ENCODE results near the gene KCNJ4.

KCNJ4 gene

GRCh38 chr22:38451864-38452263, 3.1 kb downstream of the KCNJ4 start:
- H3K4me3 Mint-ChIP-seq: no peak overlapping the region

GRCh38 chr22:38451404-38451803, 3.6 kb downstream of the KCNJ4 start:
- H3K27me3 Mint-ChIP-seq: peaks cover 16% of the 10 kb centered on the region

More at GRCh38 chr22:38451864-38452263, 3.1 kb downstream of the KCNJ4 start:
- no peaks in the 10 kb centered on the region for H3K36me3 Mint-ChIP-seq
- no peaks in the 10 kb centered on the region for H3K9me3 Mint-ChIP-seq (ENCODE audit: low read depth)
- H3K27me3 Mint-ChIP-seq: peaks cover 20% of the 10 kb centered on the region
- no peak overlapping the region for H3K27ac Mint-ChIP-seq
- H3K4me1 Mint-ChIP-seq (ENCODE audit: low read depth): peaks cover 11% of the 10 kb centered on the region

DNA sequence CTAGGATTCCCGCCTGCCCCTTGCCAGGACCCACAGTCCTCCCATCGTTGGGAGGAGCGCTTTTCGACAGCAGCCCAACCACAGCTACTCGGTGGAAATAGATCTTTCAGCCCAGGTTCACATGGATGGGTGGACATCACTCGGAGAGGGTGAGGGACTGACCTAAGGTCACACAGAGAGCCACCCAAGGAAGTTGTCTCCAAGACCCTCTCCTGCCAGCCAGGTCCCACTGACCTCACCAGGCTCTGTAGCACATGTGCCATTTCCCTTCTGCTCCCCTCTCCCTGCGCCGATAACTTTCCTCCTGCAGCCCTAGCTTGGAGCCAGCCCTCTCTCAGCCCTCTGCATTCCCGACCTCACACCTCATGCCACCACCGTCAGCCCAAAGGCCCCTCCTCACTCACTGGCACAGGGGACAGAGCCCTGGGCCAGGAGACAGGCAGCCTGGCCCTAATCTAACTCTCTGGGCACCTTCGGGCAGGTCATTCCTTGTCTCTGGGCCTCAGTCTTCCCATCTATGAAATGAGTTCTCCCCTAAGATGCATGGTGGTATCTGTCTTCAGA, 4.7 kb downstream of the KCNJ4 start:
- no peaks in the 10 kb centered on the region for H3K9me3 Mint-ChIP-seq (ENCODE audit: low read depth)
- H3K4me1 Mint-ChIP-seq (ENCODE audit: low read depth): peaks cover 5% of the 10 kb centered on the region
- H3K4me3 Mint-ChIP-seq: no peak overlapping the region
- H3K36me3 Mint-ChIP-seq: no peaks in the 10 kb centered on the region
- peaks cover 14% of the 10 kb centered on the region for H3K27me3 Mint-ChIP-seq
- no peak overlapping the region for H3K27ac Mint-ChIP-seq

More at GRCh38 chr22:38451404-38451803, 3.6 kb downstream of the KCNJ4 start:
- no peak overlapping the region for H3K4me3 Mint-ChIP-seq
- H3K27ac Mint-ChIP-seq: no peak overlapping the region
- H3K9me3 Mint-ChIP-seq (ENCODE audit: low read depth): no peaks in the 10 kb centered on the region
- H3K4me1 Mint-ChIP-seq (ENCODE audit: low read depth): peaks cover 8% of the 10 kb centered on the region
- no peaks in the 10 kb centered on the region for H3K36me3 Mint-ChIP-seq

DNA sequence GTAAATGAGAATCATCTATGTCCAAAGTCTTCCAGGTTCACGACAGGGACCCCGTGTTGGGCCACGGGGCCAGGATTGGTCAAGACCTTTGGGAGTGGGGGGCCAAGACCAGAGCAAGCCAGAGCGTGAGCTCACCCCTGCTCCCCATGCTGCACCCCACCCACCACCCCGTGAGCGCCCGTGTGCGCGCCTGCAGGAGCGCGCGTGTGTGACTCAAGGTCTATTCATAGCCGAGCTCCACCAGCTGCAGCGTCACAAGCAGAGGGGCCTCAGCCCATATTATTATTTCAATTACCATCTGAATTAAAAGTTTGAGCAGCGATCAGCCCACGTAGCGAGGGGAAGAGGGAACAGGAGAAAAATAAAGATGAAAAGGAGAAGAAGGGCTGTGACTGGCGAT, 5.2 kb downstream of the KCNJ4 start:
- H3K9me3 Mint-ChIP-seq (ENCODE audit: low read depth): no peaks in the 10 kb centered on the region
- H3K27ac Mint-ChIP-seq: no peak overlapping the region
- H3K4me3 Mint-ChIP-seq: no peak overlapping the region
- no peaks in the 10 kb centered on the region for H3K36me3 Mint-ChIP-seq
- H3K27me3 Mint-ChIP-seq: peaks cover 15% of the 10 kb centered on the region
- H3K4me1 Mint-ChIP-seq (ENCODE audit: low read depth): peaks cover 5% of the 10 kb centered on the region

GRCh38 chr22:38448945-38449745, 5.9 kb downstream of the KCNJ4 start:
- Mint-ChIP-seq H3K9me3 (ENCODE audit: low read depth) (no peaks in the 10 kb centered on the region), H3K27ac (no peak overlapping the region), H3K36me3 (no peaks in the 10 kb centered on the region), H3K4me1 (ENCODE audit: low read depth) (peaks cover 1% of the 10 kb centered on the region), H3K27me3 (peaks cover 11% of the 10 kb centered on the region), H3K4me3 (no peak overlapping the region)

DNA sequence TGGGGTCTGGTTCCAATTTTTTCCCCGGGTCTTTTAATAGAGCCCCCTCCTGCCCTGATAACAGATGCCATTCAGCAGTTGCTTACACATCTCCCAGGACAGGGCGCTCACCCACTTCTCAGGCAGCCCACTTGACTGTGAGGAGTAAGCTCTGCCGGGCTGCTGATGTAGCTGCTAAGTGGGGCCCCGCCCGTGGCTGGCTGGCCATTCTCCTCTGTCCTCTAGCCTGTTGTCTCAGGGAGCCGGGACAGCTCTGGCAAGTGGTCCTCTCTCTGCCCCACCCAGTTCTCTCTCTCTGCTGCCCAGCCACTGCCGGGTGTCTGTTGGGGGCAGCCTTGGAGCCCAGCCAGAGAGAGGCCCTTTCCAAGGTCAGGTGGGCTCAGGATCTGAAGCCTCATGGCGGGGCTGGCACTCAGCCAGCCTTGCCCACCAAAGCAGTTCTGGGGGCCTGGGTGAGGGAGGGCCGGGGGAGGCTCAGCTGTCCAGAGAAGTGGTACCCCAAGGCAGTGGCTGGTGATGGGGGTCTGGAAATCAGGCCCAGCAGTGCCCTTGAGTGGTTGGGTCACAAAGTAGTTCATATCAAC, 8.9 kb downstream of the KCNJ4 start:
- Mint-ChIP-seq H3K9me3 (ENCODE audit: low read depth) (no peaks in the 10 kb centered on the region), H3K4me1 (ENCODE audit: low read depth) (no peaks in the 10 kb centered on the region), H3K36me3 (no peaks in the 10 kb centered on the region), H3K27me3 (peaks cover 4% of the 10 kb centered on the region), H3K4me3 (no peak overlapping the region), H3K27ac (no peak overlapping the region)

- H3K27me3 Mint-ChIP-seq: peaks cover 3% of the 10 kb centered on the region
- no peaks in the 10 kb centered on the region for H3K9me3 Mint-ChIP-seq (ENCODE audit: low read depth)
- no peaks in the 10 kb centered on the region for H3K36me3 Mint-ChIP-seq
- no peak overlapping the region for H3K4me3 Mint-ChIP-seq
- no peaks in the 10 kb centered on the region for H3K4me1 Mint-ChIP-seq (ENCODE audit: low read depth)
- no peak overlapping the region for H3K27ac Mint-ChIP-seq
Observed at GRCh38 chr22:38444783-38445182, 10.2 kb downstream of the KCNJ4 start.

- no peaks in the 10 kb centered on the region for H3K4me1 Mint-ChIP-seq (ENCODE audit: low read depth)
- peaks cover 3% of the 10 kb centered on the region for H3K27me3 Mint-ChIP-seq
- H3K27ac Mint-ChIP-seq: no peak overlapping the region
- H3K4me3 Mint-ChIP-seq: no peak overlapping the region
- H3K36me3 Mint-ChIP-seq: no peaks in the 10 kb centered on the region
- no peaks in the 10 kb centered on the region for H3K9me3 Mint-ChIP-seq (ENCODE audit: low read depth)
Observed at GRCh38 chr22:38443628-38444521, 11.1 kb downstream of the KCNJ4 start.

GRCh38 chr22:38442967-38443627, 11.9 kb downstream of the KCNJ4 start:
- Mint-ChIP-seq H3K9me3 (ENCODE audit: low read depth) (no peaks in the 10 kb centered on the region), H3K4me1 (ENCODE audit: low read depth) (no peaks in the 10 kb centered on the region)

GRCh38 chr22:38441620-38442287, 13.2 kb downstream of the KCNJ4 start:
- H3K27ac Mint-ChIP-seq: no peak overlapping the region
- H3K4me3 Mint-ChIP-seq: no peak overlapping the region
- H3K9me3 Mint-ChIP-seq (ENCODE audit: low read depth): no peaks in the 10 kb centered on the region
- H3K36me3 Mint-ChIP-seq: no peaks in the 10 kb centered on the region
- no peaks in the 10 kb centered on the region for H3K4me1 Mint-ChIP-seq (ENCODE audit: low read depth)
- H3K27me3 Mint-ChIP-seq: peaks cover 3% of the 10 kb centered on the region

More at GRCh38 chr22:38442967-38443627, 11.9 kb downstream of the KCNJ4 start:
- Mint-ChIP-seq H3K36me3 (no peaks in the 10 kb centered on the region), H3K27me3 (peaks cover 3% of the 10 kb centered on the region), H3K4me3 (no peak overlapping the region), H3K27ac (no peak overlapping the region)

- no peaks in the 10 kb centered on the region for H3K36me3 Mint-ChIP-seq
- no peak overlapping the region for H3K27ac Mint-ChIP-seq
- peaks cover 3% of the 10 kb centered on the region for H3K27me3 Mint-ChIP-seq
- no peak overlapping the region for H3K4me3 Mint-ChIP-seq
- H3K4me1 Mint-ChIP-seq (ENCODE audit: low read depth): no peaks in the 10 kb centered on the region
- no peaks in the 10 kb centered on the region for H3K9me3 Mint-ChIP-seq (ENCODE audit: low read depth)
Observed at GRCh38 chr22:38440747-38441350, 14.2 kb downstream of the KCNJ4 start.

- Mint-ChIP-seq H3K9me3 (ENCODE audit: low read depth) (no peaks in the 10 kb centered on the region), H3K27ac (no peak overlapping the region), H3K27me3 (peaks cover 2% of the 10 kb centered on the region), H3K4me3 (no peak overlapping the region), H3K36me3 (no peaks in the 10 kb centered on the region), H3K4me1 (ENCODE audit: low read depth) (no peaks in the 10 kb centered on the region)
Observed at GRCh38 chr22:38437416-38437815, 17.6 kb downstream of the KCNJ4 start.

DNA sequence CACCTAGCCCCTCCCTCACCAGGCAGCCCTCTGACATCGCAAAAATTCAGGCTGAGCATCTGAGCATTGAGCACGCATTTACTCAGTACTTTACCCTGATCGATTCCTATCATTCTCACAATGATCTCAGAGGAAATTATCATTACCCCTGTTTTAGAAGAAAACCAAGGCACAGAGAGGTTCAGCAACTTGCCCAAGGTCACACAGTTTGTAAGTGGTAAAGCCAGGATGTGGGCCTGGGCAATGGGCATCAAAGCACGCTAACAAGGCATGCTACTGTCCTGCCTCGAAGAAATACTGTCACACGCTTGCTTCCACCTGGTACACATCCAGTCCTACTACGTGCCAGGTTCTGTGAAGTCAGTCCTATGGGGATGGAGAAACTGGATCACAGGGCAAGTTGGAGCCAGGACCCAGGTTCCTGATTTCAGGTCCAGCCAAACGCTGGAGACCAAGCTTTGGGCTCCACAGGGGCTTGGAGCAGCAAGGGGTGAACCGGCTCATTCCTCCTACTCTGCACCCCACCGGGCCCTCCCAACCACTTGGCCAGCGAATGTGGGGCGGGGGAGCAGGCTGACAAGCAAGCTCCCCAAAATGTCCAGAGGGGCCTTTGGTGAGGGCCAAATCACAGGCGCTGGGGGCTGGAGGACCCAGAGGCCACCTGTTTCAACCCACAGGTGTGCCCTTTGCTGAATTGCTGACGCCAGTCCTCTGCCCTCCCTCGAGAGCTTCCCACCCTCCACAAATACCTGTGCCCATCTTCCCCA, 18.2 kb downstream of the KCNJ4 start:
- no peak overlapping the region for H3K4me3 Mint-ChIP-seq
- H3K36me3 Mint-ChIP-seq: no peaks in the 10 kb centered on the region
- H3K9me3 Mint-ChIP-seq (ENCODE audit: low read depth): no peaks in the 10 kb centered on the region
- H3K27ac Mint-ChIP-seq: no peak overlapping the region
- no peaks in the 10 kb centered on the region for H3K4me1 Mint-ChIP-seq (ENCODE audit: low read depth)
- H3K27me3 Mint-ChIP-seq: peaks cover 2% of the 10 kb centered on the region

Measured in activated naive CD8-positive, alpha-beta T cell (primary cell).